ENCODE data around the gene MUC3A.

Gene MUC3A

DNA sequence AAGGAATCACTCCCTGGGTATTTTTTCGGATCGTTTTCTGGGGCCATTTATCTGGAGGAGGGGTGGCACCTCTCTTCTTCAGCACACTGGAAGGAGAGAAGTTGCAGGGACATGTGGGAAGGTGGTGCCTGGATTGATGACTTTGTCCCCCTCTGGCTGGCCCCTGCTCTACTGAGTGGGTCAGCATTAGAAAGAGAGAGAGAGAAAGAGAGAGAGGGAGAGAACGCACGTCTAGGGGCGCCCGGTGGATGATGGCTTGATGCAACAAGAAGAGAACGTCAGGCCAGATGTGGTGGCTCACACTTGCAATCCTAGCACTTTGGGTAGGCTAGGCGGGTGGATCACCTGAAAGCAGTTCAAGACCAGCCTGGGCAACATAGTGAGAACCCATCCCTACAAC is 14.5 kb downstream of the MUC3A start:
- TF ChIP-seq, protein P1, sequence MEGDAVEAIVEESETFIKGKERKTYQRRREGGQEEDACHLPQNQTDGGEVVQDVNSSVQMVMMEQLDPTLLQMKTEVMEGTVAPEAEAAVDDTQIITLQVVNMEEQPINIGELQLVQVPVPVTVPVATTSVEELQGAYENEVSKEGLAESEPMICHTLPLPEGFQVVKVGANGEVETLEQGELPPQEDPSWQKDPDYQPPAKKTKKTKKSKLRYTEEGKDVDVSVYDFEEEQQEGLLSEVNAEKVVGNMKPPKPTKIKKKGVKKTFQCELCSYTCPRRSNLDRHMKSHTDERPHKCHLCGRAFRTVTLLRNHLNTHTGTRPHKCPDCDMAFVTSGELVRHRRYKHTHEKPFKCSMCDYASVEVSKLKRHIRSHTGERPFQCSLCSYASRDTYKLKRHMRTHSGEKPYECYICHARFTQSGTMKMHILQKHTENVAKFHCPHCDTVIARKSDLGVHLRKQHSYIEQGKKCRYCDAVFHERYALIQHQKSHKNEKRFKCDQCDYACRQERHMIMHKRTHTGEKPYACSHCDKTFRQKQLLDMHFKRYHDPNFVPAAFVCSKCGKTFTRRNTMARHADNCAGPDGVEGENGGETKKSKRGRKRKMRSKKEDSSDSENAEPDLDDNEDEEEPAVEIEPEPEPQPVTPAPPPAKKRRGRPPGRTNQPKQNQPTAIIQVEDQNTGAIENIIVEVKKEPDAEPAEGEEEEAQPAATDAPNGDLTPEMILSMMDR (conservative IDR thresholded peaks at IDR 0.05) = no peak
- no peak overlapping the region for H3K27ac ChIP-seq

- TF ChIP-seq, protein P1 (conservative IDR thresholded peaks at IDR 0.05) = no peak
- TF ChIP-seq ZFX (IDR thresholded peaks at IDR 0.05) = no peak; the same call in 1 of the 2 replicates
- no peak overlapping the region for H3K27ac ChIP-seq
These were observed 15.3 kb downstream of the MUC3A start for GRCh38 chr7:100964630-100965029.

DNA sequence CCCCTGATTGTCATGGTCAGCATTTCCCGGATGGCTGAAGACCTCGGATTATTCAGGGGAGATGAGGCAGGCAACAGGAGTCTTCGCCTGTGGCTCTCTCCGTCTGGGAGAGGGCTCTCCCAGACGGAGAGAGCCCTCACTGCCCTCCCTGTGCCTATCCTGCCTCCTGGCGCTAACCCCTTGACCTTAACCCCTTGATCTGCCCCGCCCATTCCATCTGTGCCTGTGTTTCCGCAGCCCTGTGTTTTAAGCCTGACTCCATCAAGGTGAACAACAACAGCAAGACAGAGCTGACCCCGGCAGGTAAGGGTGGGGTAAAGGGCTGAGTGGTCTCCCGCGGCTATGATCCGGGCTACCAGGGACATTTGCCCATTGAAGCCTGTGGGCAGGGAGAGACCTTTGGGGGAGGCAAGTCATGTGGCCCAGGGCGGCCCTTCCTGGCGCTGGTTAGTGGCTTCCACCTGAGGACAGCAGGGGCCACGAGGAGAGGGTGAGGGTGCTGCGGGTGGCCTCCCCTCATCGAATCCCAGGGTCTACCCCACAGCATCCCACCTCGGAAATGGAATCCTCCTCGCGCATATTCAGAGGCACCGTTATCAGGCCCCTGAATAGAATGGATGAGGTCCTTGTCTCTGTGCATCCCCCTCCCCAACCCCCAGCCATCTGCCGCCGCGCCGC is 15.8 kb downstream of the MUC3A start:
- TF ChIP-seq, protein P1 (conservative IDR thresholded peaks at IDR 0.05) = no peak
- TF ChIP-seq ZFX (IDR thresholded peaks at IDR 0.05) = no peak
- no peak overlapping the region for H3K27ac ChIP-seq

DNA sequence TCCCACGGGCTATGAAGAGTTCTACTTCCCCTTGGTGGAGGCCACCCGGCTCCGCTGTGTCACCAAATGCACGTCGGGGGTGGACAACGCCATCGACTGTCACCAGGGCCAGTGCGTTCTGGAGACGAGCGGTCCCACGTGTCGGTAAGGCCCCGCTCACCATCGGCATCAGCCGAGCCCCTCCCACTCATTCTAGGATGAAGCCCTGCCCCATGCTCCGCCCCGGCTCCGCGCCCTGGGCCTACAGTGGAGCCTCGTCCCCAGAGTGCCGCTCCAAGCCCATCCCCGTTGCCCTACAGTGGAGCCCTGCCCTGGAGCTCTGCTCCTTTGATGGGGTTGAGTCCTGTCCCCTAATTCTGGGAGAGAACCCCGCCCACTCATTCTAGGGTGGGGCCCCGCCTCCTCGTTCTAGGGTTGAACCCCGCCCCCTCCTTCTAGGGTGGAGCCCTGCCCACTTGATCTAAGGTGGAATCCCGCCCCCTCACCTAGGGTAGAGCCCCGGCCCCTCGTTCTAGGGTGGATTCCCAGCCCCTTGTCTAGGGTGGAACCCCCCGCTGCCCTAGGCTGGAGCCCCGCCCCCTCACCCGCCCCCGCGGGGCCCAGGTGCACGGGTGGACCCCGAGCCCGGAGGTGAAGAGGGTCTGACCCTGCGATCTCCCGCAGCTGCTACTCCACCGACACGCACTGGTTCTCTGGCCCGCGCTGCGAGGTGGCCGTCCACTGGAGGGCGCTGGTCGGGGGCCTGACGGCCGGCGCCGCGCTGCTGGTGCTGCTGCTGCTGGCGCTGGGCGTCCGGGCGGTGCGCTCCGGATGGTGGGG is 16.6 kb downstream of the MUC3A start:
- TF ChIP-seq ZFX (IDR thresholded peaks at IDR 0.05) = no peak
- TF ChIP-seq, protein P1 (conservative IDR thresholded peaks at IDR 0.05) = peak; percentile 96
- H3K27ac ChIP-seq = no peak overlapping the region

DNA sequence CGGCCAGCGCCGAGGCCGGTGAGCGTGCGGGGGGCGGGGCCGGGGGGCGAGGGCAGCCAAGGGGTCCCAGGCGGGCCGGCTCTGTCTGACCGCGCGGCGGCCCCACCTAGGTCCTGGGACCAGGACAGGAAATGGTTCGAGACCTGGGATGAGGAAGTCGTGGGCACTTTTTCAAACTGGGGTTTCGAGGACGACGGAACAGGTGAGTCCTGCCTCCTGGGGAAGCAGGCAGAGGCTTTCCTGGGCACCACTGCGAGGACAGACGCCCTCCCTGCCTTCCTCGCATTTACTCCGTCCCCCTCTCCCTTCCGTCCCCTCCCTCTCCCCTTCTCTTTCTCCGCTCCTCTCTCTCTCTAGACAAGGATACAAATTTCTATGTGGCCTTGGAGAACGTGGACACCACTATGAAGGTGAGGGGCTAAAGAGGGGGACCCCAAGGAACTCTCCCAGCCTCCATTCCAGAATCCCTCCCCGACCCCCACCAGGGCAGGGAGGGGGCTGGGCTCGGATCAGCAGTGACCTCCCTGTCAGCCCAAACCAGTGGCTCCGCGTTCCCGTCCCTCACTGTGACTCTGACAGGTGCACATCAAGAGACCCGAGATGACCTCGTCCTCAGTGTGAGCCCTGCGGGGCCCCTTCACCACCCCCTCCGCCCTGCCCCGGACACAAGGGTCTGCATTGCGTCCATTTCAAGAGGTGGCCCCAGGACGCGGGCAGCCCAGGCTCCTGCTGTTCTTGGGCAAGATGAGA is 17.4 kb downstream of the MUC3A start:
- TF ChIP-seq, protein P1 (conservative IDR thresholded peaks at IDR 0.05) = no peak; the same call in 1 of the 2 replicates
- no peak for TF ChIP-seq ZFX (IDR thresholded peaks at IDR 0.05)
- no peak overlapping the region for H3K27ac ChIP-seq

DNA sequence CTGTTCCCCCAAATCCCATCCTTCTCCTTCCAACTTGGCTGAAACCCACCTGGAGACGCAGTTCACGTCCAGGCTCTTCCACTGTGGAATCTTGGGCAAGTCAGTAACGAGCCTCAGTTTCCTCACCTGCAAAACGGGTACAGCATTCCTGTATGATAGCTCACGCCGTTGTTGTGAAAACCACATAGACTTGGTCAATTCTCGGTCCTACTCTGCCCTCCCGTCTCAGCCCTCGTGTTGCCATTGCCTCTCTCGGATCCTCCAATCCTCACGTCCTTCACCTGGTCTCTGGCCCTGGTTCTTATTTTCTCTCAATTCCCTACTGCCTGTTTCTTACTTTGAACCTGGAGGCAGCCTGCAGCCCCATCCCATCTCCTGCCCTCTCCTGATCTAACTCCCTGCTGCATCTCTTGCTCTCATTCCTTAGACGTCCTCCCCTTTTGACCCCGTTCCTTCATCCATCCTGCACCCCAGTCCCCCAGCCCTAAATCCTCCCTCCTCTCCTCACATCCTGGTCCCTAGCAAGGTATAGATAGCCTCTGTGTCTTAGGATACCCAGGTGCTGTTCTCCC is 18.0 kb downstream of the MUC3A start:
- no peak overlapping the region for H3K27ac ChIP-seq

More for the DNA sequence above, 18.0 kb downstream of the MUC3A start:
- TF ChIP-seq, protein P1 (conservative IDR thresholded peaks at IDR 0.05) = no peak
- no peak for TF ChIP-seq ZFX (IDR thresholded peaks at IDR 0.05)

Data from C4-2B (cell line).